ENCODE data around the gene C11orf91. TPM values are rescaled to one million over a fixed set of nuclear protein-coding genes. Genes with fewer than 3 reads are reported as not detected.

C11orf91 gene, protein sequence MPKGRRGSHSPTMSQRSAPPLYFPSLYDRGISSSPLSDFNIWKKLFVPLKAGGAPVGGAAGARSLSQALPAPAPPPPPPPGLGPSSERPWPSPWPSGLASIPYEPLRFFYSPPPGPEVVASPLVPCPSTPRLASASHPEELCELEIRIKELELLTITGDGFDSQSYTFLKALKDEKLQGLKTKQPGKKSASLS
- not detected for total RNA-seq

DNA sequence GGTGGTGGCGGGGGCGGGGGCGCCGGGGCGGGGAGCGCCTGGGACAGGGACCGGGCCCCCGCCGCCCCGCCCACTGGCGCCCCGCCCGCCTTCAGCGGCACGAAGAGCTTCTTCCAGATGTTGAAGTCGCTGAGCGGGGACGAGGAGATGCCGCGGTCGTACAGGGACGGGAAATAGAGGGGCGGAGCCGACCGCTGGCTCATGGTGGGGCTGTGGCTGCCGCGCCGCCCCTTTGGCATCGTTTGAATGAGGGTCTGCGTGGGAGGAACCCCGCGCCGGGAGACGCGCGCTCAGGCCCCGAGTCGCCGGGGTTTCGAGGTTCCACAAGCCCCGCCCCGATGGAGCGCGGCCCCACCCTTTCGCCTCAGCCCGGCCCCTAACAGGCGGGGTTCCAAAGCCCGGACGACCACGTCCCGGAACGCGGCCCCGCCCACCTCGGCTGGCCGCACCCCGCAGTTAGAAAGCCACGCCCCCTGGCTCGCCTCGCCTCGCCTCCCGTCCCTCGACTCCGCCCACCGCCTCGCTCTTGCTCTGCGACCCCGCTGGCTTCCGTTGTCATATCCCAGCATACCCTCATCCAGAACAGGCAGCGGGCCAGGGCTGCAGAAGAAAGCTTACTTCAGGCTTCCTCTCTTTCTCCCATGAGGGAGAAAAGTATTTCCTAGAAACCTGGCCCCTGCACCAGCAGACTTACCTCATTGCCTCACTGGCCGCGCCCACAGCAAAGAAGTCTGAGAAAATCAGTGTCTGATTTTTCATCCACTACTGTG lies at the start of gene C11orf91:
Gene C11orf91, minus strand, starts transcription at position 325 of the 770 bp plus-strand sequence. Its CDS starts 86 bp downstream, at position 239.
- DNase-seq: peak; percentile 95
- Mint-ChIP-seq H3K27me3 (peaks cover 7% of the 10 kb centered on the region), H3K36me3 (ENCODE audit: low read depth) (no peaks in the 10 kb centered on the region), H3K9me3 (no peaks in the 10 kb centered on the region), H3K4me1 (ENCODE audit: low read depth) (peaks cover 17% of the 10 kb centered on the region), H3K4me3 (peak within 1 kb of the TSS; percentile 82), H3K27ac (peak within 1 kb of the TSS; percentile 37)
- peak; percentile 95 for ATAC-seq
- CTCF ChIA-PET: interaction anchor here (0.7 to 3.7 kb wide), 6 partner anchors 14 to 129 kb away, joined by 3 to 23 read pairs (median 4); no protein-coding TSS in a partner anchor
- intact Hi-C loops (cut with micrococcal nuclease): no loop called here
- POLR2A ChIA-PET: interaction anchor here (0.7 to 1.9 kb wide), 5 partner anchors 9 to 431 kb away, joined by 3 to 9 read pairs (median 4); partner anchors contain the start of gene CD59
- TF ChIP-seq, protein P1, sequence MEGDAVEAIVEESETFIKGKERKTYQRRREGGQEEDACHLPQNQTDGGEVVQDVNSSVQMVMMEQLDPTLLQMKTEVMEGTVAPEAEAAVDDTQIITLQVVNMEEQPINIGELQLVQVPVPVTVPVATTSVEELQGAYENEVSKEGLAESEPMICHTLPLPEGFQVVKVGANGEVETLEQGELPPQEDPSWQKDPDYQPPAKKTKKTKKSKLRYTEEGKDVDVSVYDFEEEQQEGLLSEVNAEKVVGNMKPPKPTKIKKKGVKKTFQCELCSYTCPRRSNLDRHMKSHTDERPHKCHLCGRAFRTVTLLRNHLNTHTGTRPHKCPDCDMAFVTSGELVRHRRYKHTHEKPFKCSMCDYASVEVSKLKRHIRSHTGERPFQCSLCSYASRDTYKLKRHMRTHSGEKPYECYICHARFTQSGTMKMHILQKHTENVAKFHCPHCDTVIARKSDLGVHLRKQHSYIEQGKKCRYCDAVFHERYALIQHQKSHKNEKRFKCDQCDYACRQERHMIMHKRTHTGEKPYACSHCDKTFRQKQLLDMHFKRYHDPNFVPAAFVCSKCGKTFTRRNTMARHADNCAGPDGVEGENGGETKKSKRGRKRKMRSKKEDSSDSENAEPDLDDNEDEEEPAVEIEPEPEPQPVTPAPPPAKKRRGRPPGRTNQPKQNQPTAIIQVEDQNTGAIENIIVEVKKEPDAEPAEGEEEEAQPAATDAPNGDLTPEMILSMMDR (IDR thresholded peaks at IDR 0.05): no peak

DNA sequence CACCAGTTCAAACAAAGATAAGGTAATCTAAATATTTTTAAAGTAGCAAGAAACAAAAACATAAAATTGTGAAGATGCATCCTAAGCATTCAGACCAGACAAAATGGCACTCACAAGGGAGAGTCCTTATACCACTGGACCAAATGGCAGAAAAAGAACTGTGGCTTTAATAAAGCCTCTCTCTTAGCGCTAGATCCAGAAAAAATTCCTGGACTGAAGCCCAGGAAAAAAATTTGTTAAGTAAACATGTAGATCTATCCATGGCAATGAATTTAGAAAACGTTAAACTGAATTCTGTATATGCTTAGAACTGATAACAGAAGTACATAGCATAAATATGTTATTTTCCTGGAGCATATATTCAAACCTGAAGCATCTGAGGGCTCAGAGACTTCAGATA lies 47.4 kb upstream of the C11orf91 start:
- Mint-ChIP-seq H3K4me3 (no peak overlapping the region), H3K4me1 (ENCODE audit: low read depth) (peaks cover under 1% of the 10 kb centered on the region), H3K9me3 (no peaks in the 10 kb centered on the region), H3K36me3 (ENCODE audit: low read depth) (peaks cover 8% of the 10 kb centered on the region), H3K27me3 (no peaks in the 10 kb centered on the region), H3K27ac (no peak overlapping the region)
- ATAC-seq (no peak), DNase-seq (no peak)
- POLR2A ChIA-PET: interaction anchor here (0.6 kb wide), 2 partner anchors 12 to 188 kb away, joined by 3 read pairs; partner anchors contain the start of gene CD59
- CTCF ChIA-PET: no interaction called here
- TF ChIP-seq, protein P1 (IDR thresholded peaks at IDR 0.05): no peak
- intact Hi-C loops (cut with micrococcal nuclease): loop anchor here (10.0 kb wide), 1 partner anchor 383 kb away; no protein-coding TSS in a partner anchor

DNA sequence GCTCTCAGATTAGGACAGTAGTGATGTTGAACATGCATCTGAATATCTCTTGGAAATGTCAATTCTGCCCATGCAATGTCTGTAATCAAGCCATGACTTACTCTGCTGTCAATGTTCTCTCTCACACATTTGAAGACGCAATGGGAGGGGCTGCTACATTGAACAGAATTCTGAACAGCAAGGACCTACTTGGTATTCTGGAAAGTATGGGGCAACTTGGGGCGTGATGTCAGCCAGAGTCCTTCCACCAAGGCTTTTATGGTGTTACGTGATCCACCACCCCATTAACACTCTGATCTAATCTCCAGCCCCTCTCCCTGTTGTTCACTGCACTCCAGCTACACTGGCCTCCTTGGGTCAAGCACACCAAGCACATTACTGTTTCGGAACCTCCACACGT lies 42.7 kb upstream of the C11orf91 start:
- Mint-ChIP-seq H3K36me3 (ENCODE audit: low read depth) (peaks cover 6% of the 10 kb centered on the region), H3K4me3 (no peak overlapping the region), H3K27me3 (no peaks in the 10 kb centered on the region), H3K9me3 (no peaks in the 10 kb centered on the region), H3K4me1 (ENCODE audit: low read depth) (no peaks in the 10 kb centered on the region), H3K27ac (no peak overlapping the region)
- intact Hi-C loops (cut with micrococcal nuclease): loop anchor here (2.0 to 10.0 kb wide), 2 partner anchors 26 to 378 kb away; no protein-coding TSS in a partner anchor
- DNase-seq: no peak
- TF ChIP-seq, protein P1 (IDR thresholded peaks at IDR 0.05): no peak
- ChIA-PET POLR2A (no interaction called here), CTCF (interaction anchor here (1.0 to 3.7 kb wide), 12 partner anchors 8 to 390 kb away, joined by 3 to 108 read pairs (median 6); partner anchors contain the start of gene C11orf91)
- ATAC-seq: no peak

DNA sequence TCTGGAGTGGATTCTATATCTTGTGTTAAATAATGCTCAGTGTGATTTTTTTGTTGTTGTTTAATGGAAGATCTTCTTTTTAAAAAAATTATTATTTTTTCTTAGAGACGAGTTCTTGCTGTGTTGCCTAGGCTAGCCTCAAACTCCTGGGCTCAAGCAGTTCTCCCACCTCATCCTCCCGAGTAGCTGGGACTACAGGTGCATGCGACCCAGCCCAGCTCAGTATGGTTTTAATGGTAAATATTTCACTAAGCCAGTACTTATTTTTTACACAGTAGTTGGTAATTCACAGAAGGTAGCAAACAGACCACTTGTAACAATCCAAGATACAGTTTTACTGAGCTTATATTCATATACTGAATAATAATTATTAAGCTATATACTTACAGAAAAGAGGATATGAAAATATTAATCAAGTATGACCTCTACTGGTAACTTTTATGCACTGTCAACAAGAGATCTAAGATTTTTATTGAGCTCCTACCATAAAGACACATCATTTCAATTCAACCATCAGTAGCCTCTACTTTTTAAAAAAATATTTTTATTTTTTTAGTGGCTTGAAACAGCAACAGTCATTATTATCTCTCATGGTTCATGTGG lies 41.7 kb upstream of the C11orf91 start:
- ATAC-seq (peak; percentile 42), DNase-seq (no peak)
- no peak overlapping the region for H3K4me3 Mint-ChIP-seq
- intact Hi-C loops (cut with micrococcal nuclease): loop anchor here (2.0 to 10.0 kb wide), 2 partner anchors 26 to 378 kb away; no protein-coding TSS in a partner anchor
- H3K9me3 Mint-ChIP-seq: no peaks in the 10 kb centered on the region
- ChIA-PET POLR2A (no interaction called here), CTCF (interaction anchor here (0.9 to 3.7 kb wide), 30 partner anchors 9 to 389 kb away, joined by 3 to 108 read pairs (median 4); partner anchors contain the start of gene C11orf91)
- TF ChIP-seq, protein P1 (IDR thresholded peaks at IDR 0.05): peak; percentile 53
- no peaks in the 10 kb centered on the region for H3K4me1 Mint-ChIP-seq (ENCODE audit: low read depth)
- peaks cover 4% of the 10 kb centered on the region for H3K36me3 Mint-ChIP-seq (ENCODE audit: low read depth)
- H3K27me3 Mint-ChIP-seq: no peaks in the 10 kb centered on the region
- H3K27ac Mint-ChIP-seq: no peak overlapping the region
